KMS-11 (cell line): ENCODE data around the gene GMPR.

Experiments used
- H2AFZ ChIP-seq: fragments of 200-600 bp; sonication (generic); 2 replicates; pipeline ENCODE4 v1.6.1; 2016; ENCODE audit warnings: antibody characterized with exemption, mixed run types, low read depth
- H3K27ac ChIP-seq: fragments of 200-600 bp; sonication (generic); 2 replicates; pipeline ENCODE4 v1.6.1; 2016; ENCODE audit warnings: mild to moderate bottlenecking, mixed run types
- H3K27me3 ChIP-seq: fragments of 200-600 bp; sonication (generic); 2 replicates; pipeline ENCODE4 v1.6.1; 2017; ENCODE audit warnings: mild to moderate bottlenecking, low read depth, mixed run types, moderate library complexity; ENCODE audit not compliant: insufficient read depth
- H3K36me3 ChIP-seq: fragments of 200-600 bp; sonication (generic); 2 replicates; pipeline ENCODE4 v1.6.1; 2017; ENCODE audit warnings: mild to moderate bottlenecking, mixed run types; ENCODE audit not compliant: insufficient read depth
- H3K4me1 ChIP-seq: fragments of 200-600 bp; sonication (generic); 2 replicates; pipeline ENCODE4 v1.6.1; 2016; ENCODE audit warnings: mild to moderate bottlenecking, low read depth, mixed run types; ENCODE audit not compliant: poor library complexity, severe bottlenecking
- H3K4me2 ChIP-seq: fragments of 200-600 bp; sonication (generic); 2 replicates; pipeline ENCODE4 v1.7.0; 2016; ENCODE audit warnings: mild to moderate bottlenecking, mixed run types
- H3K4me3 ChIP-seq: fragments of 200-600 bp; sonication (generic); IDR thresholded peaks from 2 replicates; pipeline ENCODE4 v1.6.1; 2017; ENCODE audit warnings: low read depth, low read length, mixed read lengths; ENCODE audit not compliant: insufficient read depth
- H3K79me2 ChIP-seq: fragments of 200-600 bp; sonication (generic); 2 replicates; pipeline ENCODE4 v1.6.1; 2016; ENCODE audit warnings: low read depth, mixed run types; ENCODE audit not compliant: insufficient read depth
- H3K9ac ChIP-seq: fragments of 200-600 bp; sonication (generic); 2 replicates; pipeline ENCODE4 v1.6.1; 2016; ENCODE audit warnings: mild to moderate bottlenecking, mixed run types
- H4K20me1 ChIP-seq: fragments of 200-600 bp; sonication (generic); 2 replicates; pipeline ENCODE4 v1.6.1; 2016; ENCODE audit warnings: mild to moderate bottlenecking, mixed run types; ENCODE audit not compliant: insufficient read depth
- CTCF ChIP-seq: fragments of 200-600 bp; sonication (generic); conservative IDR thresholded peaks from 2 replicates; pipeline ENCODE4 v1.6.1; 2017; ENCODE audit warnings: low read depth, mild to moderate bottlenecking, antibody characterized with exemption, low read length, moderate library complexity, mixed read lengths

GMPR gene

GRCh38 chr6:16278750-16279149 is 40.4 kb downstream of the GMPR start:
- Histone ChIP-seq H3K36me3 (no peaks in the 10 kb centered on the region), H3K27me3 (no peaks in the 10 kb centered on the region), H3K4me2 (no peak overlapping the region), H4K20me1 (no peaks in the 10 kb centered on the region), H3K4me3 (no peak overlapping the region), H3K27ac (no peak overlapping the region), H2AFZ (no peak overlapping the region), H3K9ac (no peak overlapping the region), H3K4me1 (peaks cover 10% of the 10 kb centered on the region), H3K79me2 (no peaks in the 10 kb centered on the region)
- no peak for TF ChIP-seq CTCF

- Histone ChIP-seq H3K4me2 (no peak overlapping the region), H3K4me3 (no peak overlapping the region), H3K9ac (no peak overlapping the region), H4K20me1 (no peaks in the 10 kb centered on the region), H2AFZ (no peak overlapping the region), H3K27ac (no peak overlapping the region), H3K36me3 (no peaks in the 10 kb centered on the region), H3K79me2 (no peaks in the 10 kb centered on the region), H3K27me3 (no peaks in the 10 kb centered on the region), H3K4me1 (peaks cover 10% of the 10 kb centered on the region)
- no peak for TF ChIP-seq CTCF
Observed at GRCh38 chr6:16279243-16279642, 40.9 kb downstream of the GMPR start.

GRCh38 chr6:16282370-16282769 is 44.0 kb downstream of the GMPR start:
- Histone ChIP-seq H3K79me2 (no peaks in the 10 kb centered on the region), H3K4me1 (peaks cover 7% of the 10 kb centered on the region), H2AFZ (no peak overlapping the region), H3K27ac (no peak overlapping the region), H4K20me1 (no peaks in the 10 kb centered on the region), H3K9ac (no peak overlapping the region), H3K27me3 (no peaks in the 10 kb centered on the region), H3K4me3 (no peak overlapping the region), H3K36me3 (no peaks in the 10 kb centered on the region), H3K4me2 (no peak overlapping the region)
- TF ChIP-seq CTCF = no peak

GRCh38 chr6:16284472-16284871 is 46.1 kb downstream of the GMPR start:
- Histone ChIP-seq H2AFZ (no peak overlapping the region), H3K4me2 (no peak overlapping the region), H3K4me3 (no peak overlapping the region), H3K27me3 (no peaks in the 10 kb centered on the region), H3K79me2 (no peaks in the 10 kb centered on the region), H3K36me3 (no peaks in the 10 kb centered on the region), H3K27ac (no peak overlapping the region), H4K20me1 (no peaks in the 10 kb centered on the region), H3K9ac (no peak overlapping the region), H3K4me1 (no peaks in the 10 kb centered on the region)
- TF ChIP-seq CTCF = no peak
